Fibroblast of pulmonary artery (primary cell): Measurements from ENCODE around the gene SLC35G4.
A peak's percentile ranks its signal among the peaks of the same experiment; 100 is the strongest.
"Not testable (repeated sequence)": the region's sequence is repeated elsewhere in the genome, so short reads cannot be mapped to it uniquely, and the experiment has no call there.

Source experiments
- DNase-seq: peaks from one replicate; pipeline ENCODE4 v3.0.0-alpha.2; 2010; ENCODE audit warnings: low read depth
- H3K4me3 ChIP-seq: replicated peaks from 2 replicates; pipeline ENCODE4 v1.5.1; 2011; ENCODE audit warnings: low read depth, mild to moderate bottlenecking, control low read depth, low read length, moderate library complexity
- TF ChIP-seq, protein P1 (sequence below): IDR thresholded peaks from 2 replicates; pipeline ENCODE4 v1.5.1; 2011; ENCODE audit warnings: mild to moderate bottlenecking, control low read depth, low read length, inconsistent platforms; ENCODE audit errors: missing control alignments

SLC35G4 gene

DNA sequence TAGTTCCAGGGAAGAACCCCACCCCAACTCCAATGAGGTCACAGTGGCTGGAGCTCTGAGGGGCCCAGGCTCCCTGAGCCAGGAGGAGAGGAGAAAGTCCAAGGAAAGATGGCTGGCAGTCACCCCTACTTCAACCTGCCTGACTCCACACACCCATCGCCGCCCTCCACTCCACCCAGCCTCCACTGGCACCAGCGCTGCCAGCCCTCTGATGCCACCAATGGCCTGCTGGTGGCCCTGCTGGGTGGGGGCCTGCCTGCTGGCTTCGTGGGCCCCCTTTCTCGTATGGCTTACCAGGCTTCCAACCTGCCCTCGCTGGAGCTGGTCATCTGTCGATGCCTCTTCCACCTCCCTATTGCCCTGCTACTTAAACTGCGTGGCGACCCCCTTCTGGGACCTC, at the start of gene SLC35G4:
SLC35G4 (plus strand) TSS at position 109 of the 400 bp plus-strand sequence; CDS start at position 109, 0 bp downstream.
- not testable (repeated sequence) for H3K4me3 ChIP-seq, DNase-seq

DNA sequence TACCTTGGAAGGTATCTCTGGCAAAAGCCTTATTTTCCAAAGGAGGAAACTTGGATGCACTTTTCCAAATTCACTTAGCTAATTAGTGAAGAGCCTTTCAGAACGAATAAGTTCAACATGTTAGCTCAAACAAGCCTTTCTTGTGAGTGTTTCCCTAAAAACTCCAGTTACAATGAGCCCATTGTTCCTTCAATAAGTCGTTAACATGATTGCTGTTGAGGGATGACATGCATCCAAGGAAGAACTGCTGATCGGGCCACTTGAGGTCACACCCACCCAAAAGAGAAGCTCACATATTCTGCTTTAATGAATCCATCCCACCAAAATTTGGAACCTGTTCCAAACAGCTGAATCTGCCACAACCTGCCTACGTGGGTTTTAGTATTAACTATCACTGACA, 48.1 kb upstream of the SLC35G4 start:
- DNase-seq: no peak
- TF ChIP-seq, protein P1, sequence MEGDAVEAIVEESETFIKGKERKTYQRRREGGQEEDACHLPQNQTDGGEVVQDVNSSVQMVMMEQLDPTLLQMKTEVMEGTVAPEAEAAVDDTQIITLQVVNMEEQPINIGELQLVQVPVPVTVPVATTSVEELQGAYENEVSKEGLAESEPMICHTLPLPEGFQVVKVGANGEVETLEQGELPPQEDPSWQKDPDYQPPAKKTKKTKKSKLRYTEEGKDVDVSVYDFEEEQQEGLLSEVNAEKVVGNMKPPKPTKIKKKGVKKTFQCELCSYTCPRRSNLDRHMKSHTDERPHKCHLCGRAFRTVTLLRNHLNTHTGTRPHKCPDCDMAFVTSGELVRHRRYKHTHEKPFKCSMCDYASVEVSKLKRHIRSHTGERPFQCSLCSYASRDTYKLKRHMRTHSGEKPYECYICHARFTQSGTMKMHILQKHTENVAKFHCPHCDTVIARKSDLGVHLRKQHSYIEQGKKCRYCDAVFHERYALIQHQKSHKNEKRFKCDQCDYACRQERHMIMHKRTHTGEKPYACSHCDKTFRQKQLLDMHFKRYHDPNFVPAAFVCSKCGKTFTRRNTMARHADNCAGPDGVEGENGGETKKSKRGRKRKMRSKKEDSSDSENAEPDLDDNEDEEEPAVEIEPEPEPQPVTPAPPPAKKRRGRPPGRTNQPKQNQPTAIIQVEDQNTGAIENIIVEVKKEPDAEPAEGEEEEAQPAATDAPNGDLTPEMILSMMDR: no peak
- no peak overlapping the region for H3K4me3 ChIP-seq

DNA sequence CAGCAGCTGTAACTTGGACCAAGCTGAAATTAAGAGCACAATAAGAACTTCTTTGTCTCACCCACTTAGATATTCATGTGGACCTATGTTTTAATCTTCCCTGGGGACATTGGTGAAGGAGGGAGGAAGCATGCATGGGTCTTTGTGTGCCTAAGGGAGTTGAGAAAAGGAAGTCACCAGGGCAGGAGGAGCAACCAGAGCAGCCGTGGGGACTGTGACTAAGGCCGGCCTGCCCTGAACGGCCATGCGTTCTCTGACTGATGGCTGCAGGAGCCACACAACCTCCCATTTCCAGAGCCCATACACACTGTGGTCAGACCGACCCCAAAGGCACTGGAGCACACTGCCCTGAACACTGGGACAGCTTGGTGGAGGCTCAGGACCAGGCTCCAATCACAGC, 43.7 kb upstream of the SLC35G4 start:
- H3K4me3 ChIP-seq: no peak overlapping the region
- no peak for DNase-seq
- TF ChIP-seq, protein P1: no peak

DNA sequence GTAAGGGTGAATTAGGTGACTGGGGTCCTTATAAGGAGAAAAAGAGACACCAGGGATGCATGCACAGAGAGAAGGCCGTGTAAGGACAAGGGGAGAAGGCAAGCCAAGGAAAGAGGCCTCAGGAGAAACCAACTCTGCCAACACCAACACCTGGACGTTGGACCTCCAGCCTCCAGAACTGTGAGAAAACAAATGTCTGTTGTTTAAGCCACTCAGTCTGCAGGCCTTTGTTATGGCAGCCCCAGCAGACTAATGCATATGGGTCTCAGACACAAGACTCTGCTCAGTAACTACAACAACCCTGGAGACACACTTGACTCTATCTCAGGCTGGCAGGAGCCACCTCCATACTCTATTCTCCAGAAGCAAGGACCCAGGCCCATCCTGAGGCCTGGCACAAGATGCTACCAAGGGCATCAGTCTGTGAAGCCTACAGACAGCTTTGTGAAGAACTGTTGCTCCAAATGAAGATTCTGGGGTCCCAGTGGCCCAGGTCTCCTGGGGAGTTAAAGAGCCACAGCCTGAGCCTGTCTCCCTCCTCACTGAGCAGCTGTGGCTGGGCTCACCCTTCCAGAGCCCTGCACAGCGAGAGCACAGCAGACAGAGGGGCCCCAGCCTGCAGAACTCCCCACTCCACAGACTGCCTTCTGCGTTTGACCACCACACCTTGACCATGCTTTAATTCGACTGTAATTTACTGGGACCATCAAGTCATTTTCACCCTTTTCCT, 43.0 kb upstream of the SLC35G4 start:
- no peak for DNase-seq
- TF ChIP-seq, protein P1: no peak
- no peak overlapping the region for H3K4me3 ChIP-seq

DNA sequence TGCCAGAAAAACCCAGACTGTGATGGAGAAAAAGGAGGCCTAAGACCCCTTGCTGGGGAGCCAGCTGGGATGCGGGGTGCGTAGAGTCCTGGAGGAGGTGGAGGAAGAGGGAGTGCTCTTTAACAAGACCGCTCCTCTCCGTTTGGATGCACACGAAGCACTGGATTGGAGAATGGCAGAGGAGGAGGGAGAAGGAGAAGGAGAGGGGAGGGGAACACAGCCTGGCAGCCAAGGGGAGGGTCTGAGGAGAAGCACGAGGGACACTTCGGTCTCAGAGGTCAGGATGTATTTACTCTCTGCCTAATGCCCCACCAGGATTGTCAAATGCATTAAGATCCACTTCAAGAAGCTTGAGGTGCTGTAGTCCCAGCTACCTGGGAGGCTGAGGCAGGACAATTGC, 42.0 kb upstream of the SLC35G4 start:
- H3K4me3 ChIP-seq: no peak overlapping the region
- TF ChIP-seq, protein P1: no peak
- no peak for DNase-seq

DNA sequence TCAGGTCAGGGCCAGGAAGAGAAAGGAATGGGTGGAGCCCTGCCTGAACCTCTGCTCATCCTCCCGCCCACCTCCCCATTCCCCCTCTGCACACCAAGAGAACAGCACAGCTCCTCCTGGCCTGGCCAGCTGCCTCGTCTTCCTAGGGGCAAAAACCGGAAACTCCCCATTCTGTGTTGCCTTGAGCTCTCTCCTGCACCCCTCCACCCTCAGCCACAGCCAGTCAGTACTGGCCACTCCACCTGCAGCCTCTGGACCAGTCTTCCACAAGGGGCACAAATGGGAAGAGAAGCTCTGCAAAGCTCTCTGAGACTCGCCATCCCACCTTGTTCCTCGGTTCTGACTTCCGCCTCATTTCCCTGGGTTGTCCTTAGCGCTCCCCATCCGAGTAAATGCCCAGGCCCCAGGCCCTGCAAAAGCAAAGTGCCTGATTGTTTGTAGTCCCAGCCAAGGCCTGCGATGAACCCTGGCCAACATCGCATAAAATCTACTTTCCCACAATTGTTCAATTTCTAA, 39.3 kb upstream of the SLC35G4 start:
- DNase-seq: no peak
- H3K4me3 ChIP-seq: no peak overlapping the region
- TF ChIP-seq, protein P1: no peak

DNA sequence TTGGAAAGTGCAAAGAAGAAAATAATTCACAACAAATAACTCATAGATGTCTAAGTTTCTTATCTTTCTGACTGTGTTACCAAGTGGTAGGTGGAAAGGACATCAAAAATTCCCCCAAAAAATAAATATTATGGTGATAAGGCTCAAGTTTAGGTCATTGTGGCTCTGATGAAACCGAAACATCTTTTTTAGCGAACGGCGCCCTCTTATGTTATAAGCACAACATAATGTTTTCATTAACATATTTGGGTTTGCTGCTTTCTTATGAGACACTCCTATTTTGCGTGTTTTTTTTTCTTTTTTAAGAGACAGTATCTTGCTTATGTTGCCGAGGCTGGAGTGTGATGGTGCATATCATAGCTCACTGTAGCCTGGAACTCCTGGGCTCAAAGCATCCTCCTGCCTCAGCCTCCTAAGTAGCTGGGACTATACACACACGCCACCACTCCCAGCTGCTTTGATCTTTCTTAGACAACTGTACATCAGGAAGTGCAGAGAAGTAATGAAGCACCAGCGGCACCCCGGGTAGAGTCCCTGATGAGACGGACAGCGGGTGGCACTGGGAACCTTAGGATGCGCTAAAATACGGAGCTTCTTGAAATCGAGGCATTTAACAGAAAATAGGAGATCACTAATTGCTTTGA, 38.5 kb upstream of the SLC35G4 start:
- TF ChIP-seq, protein P1: peak; percentile 21
- DNase-seq: peak; percentile 11
- no peak overlapping the region for H3K4me3 ChIP-seq
